ENCODE results near the gene PSMC5. TPM values are rescaled to one million over a fixed set of nuclear protein-coding genes. Genes with fewer than 3 reads are reported as not detected.
"Not testable (repeated sequence)": the region's sequence is repeated elsewhere in the genome, so short reads cannot be mapped to it uniquely, and the experiment has no call there.

Gene PSMC5
- total RNA-seq, 1 donor from 2014 or later: 121 TPM

DNA sequence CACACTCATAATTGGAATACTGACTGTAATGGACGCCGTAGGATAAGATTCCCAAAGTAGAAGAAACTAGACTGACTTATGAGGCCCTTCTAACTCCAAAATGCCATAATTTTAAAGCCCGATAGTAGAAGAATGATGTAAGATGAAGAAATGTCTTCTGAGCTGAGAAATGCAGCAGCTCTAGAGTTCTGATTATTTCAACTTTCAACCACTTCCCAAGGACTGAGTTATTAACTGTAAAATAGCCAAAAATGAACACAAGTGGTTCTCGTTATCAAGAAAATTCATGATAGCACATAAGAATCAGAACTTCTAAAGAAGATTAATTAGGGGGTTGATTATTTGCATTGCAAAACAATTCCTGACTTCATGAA, 43.0 kb downstream of the PSMC5 start:
- not testable (repeated sequence) for DNase-seq (ENCODE audit: low spot score)

DNA sequence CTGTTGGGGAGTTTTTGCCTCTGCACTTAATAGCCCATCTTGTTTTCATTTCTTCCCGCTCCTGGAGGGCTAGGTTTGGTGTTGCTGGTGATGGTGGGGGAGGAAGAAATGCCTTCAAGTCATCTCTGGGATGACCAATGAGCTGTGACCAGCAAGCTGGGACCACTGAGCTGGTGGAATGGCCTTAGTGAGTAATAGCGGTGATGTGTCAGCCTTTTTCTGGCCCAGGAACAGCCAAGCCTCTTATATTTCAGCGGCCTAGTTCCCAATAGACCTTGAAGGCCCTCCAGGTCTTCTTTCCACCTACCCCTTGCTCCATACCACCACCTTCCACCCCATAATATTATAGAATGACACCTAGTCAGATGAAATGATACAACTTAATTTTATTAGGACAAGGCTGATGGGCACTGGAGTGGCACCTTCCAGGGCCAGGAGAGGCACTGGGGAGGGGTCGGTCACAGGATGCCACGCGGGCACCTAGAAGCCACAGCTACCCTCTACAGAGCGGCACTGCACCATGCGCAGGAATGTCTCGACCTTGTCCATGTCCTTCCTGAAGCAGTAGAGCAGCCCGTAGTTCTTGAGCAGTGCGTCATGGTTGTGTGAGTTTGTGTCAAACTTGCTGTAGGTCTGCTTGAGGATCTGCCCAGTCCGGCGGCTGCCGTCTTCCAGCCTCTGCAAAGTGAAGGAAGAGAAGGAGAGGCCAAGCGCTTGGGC, 44.6 kb downstream of the PSMC5 start:
- DNase-seq (ENCODE audit: low spot score): not testable (repeated sequence)

DNA sequence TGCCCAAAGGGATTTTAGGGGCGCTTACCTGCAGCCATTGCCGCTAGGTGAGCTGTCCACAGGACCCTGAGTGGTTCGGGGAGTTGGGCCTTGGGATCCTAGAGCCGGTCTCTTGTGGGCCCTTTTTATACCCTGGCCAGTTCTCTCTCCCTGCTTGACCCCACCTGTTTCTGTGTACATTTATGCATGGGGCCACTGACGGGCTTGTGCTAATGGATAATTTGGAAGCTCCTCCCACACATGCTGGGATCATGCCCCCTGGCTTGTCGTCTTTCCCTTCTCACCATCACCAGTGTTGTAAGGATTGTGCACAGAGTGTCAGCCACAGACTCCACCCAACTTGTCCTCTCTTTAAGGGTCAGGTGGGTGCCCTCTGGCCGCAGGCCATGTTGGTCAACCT, 46.3 kb downstream of the PSMC5 start, which contains the start of gene CSH2:
Gene CSH2 (minus strand): TSS at position 101 of the 400 bp plus-strand sequence. CDS start 63 bp downstream, at position 38.
- not testable (repeated sequence) for DNase-seq (ENCODE audit: low spot score)

DNA sequence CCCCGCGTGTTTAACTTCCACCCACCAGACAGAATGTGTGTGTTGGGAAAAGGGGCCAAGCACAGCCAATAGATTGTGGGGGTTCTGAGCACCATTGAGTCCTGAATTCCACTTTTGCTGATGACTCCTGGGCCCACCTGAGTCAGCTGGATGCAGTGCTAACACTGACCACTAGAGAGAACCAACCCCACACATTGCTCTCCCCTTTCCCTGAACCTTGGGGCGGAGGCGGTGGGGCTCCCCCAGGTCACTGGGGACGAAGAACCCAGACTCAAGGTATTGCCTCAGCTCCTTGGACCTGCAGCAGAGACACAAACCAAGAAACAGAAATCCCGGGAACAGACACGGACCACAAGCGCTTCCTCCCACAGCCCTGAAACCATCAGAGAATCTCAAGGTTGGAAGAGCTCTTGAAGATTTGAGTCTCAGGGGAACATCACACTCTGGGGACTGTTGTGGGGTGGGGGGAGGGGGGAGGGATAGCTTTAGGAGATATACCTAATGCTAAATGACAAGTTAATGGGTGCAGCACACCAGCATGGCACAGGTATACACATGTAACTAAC, 46.9 kb downstream of the PSMC5 start:
- not testable (repeated sequence) for DNase-seq (ENCODE audit: low spot score)

DNA sequence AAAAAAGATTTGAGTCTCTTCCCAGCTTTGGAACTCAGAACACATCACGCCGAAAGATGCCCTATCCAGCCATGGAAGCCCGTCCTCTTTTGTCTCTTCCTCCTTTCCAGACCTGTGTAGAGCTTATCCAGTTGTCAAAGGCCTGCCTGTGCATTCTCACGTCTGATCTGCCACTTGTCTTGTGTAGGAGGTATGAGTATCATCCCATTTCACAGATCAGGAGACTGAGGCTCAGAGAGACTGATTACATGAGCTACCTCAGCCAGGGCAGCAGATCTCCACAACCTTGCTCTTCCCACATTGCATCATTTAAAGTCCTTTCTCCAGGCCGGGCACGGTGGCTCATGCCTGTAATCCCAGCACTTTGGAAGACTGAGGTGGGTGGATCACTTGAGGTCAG, 47.5 kb downstream of the PSMC5 start:
- not testable (repeated sequence) for DNase-seq (ENCODE audit: low spot score)

DNA sequence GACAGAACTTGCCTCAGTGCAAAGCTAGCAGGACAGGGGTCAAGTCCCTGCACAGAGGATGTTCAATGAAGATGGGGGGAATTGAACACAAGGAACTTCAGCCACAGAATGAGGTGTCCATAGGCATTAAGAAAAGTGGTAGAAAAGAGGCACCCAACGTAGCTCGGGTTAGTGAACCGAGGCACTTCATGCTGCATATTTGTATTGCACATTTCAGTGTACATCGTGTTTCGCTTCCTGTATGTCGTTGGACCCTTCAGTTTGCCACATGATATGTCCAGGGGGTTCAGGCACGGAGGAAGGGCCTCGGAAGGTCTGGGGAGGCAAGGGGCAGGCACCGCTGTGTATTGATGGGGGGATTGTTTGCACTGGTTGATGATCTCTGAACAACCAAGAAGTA, 51.2 kb downstream of the PSMC5 start:
- not testable (repeated sequence) for DNase-seq (ENCODE audit: low spot score)

DNA sequence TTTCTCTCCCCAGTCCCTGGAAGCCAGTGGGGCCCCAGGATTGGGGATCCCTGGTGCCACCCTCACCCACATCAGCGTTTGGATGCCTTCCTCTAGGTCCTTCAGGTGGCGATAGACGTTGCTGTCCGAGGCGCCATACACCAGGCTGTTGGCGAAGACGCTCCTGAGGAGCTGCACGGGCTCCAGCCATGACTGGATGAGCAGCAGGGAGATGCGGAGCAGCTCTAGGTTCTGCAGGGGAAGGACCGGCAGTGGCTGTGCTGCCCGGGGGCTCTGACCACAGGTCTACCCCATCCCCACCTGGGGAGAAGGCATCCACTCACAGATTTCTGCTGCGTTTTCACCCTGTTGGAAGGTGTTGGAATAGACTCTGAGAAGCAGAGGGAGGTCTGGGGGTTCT, 53.5 kb downstream of the PSMC5 start:
- no peak for DNase-seq (ENCODE audit: low spot score)

DNA sequence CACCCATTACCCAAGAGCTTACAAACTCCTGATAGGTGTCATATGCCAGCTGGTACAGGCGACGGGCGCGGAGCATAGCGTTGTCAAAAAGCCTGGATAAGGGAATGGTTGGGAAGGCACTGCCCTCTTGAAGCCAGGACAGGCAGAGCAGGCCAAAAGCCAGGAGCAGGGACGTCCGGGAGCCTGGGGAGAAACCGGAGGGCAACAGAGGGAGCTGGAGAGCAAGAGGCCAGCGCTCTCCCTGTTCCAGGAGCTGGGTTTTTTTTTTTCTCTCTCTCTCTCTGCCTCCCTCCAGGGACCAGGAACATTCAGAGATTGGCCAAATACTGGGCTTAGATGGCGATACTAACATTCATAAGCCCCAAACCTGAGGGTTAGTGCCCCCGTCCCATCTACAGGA, 54.1 kb downstream of the PSMC5 start:
- not testable (repeated sequence) for DNase-seq (ENCODE audit: low spot score)

Other genes with a start within 250 kb of the PSMC5 start
- 17.5 TPM for gene TACO1, start 226.5 kb upstream of the PSMC5 start, total RNA-seq
- gene MAP3K3, start 205.0 kb upstream of the PSMC5 start, total RNA-seq: 32.3 TPM
- gene LIMD2, start 127.3 kb upstream of the PSMC5 start, total RNA-seq: 13.8 TPM
- gene STRADA, start 85.6 kb upstream of the PSMC5 start, total RNA-seq: 58.6 TPM
- gene CCDC47, start 53.8 kb upstream of the PSMC5 start, total RNA-seq: 94.9 TPM
- 185 TPM for gene DDX42, start 53.3 kb upstream of the PSMC5 start, total RNA-seq
- gene FTSJ3, start 232 bp downstream of the PSMC5 start, total RNA-seq: 56.7 TPM
- 90.6 TPM for gene SMARCD2, start 15.3 kb downstream of the PSMC5 start, total RNA-seq
- gene CSH2, start 46.2 kb downstream of the PSMC5 start, total RNA-seq: not detected
- gene GH2, start 54.5 kb downstream of the PSMC5 start, total RNA-seq: not detected
- gene CSH1, start 69.1 kb downstream of the PSMC5 start, total RNA-seq: not detected
- not detected for gene CSHL1, start 83.8 kb downstream of the PSMC5 start, total RNA-seq
- gene GH1, start 91.4 kb downstream of the PSMC5 start, total RNA-seq: not detected
- gene CD79B, start 104.9 kb downstream of the PSMC5 start, total RNA-seq: 12.5 TPM
- gene SCN4A, start 145.5 kb downstream of the PSMC5 start, total RNA-seq: 2.2 TPM
- 3.5 TPM for gene PRR29, start 170.9 kb downstream of the PSMC5 start, total RNA-seq
- 39.0 TPM for gene ICAM2, start 193.2 kb downstream of the PSMC5 start, total RNA-seq